K562 (cell line): Measurements from ENCODE around the gene HMOX2. TPM values are rescaled to one million over a fixed set of nuclear protein-coding genes. Genes with fewer than 3 reads are reported as not detected.
A peak's percentile ranks its signal among the peaks of the same experiment; 100 is the strongest.

ENCODE experiments used
- ARID1B ChIP-seq: fragments of 450-650 bp; IDR thresholded peaks from 2 replicates; pipeline ENCODE4 v1.6.1; 2016; ENCODE audit warnings: antibody characterized with exemption, mild to moderate bottlenecking, inconsistent platforms
- DACH1 ChIP-seq: fragments of 450-650 bp; IDR thresholded peaks from 2 replicates; pipeline ENCODE4 v1.6.1; 2018; ENCODE audit not compliant: partially characterized antibody
- FOXO4 ChIP-seq: fragments of 450-650 bp; formaldehyde crosslinking; IDR thresholded peaks from 2 replicates; pipeline ENCODE4 v1.4.0; 2020; ENCODE audit warnings: mild to moderate bottlenecking, moderate library complexity
- HDAC1 ChIP-seq, 2 experiments: fragments of 450-650 bp; IDR thresholded peaks; 2 replicates each; pipeline ENCODE4 v1.6.1; 2016 to 2017; ENCODE audit warnings: inconsistent platforms in 1 of 2, mild to moderate bottlenecking in 1 of 2, moderate library complexity in 1 of 2
- HLTF ChIP-seq: fragments of 450-650 bp; IDR thresholded peaks from 2 replicates; pipeline ENCODE4 v1.6.1; 2016
- HNRNPH1 ChIP-seq: fragments of 200-400 bp; formaldehyde crosslinking; optimal IDR thresholded peaks from 2 replicates; pipeline ENCODE3; 2017; ENCODE audit warnings: low read depth, mild to moderate bottlenecking, low read length, moderate library complexity
- KLF13 ChIP-seq: fragments of 450-650 bp; IDR thresholded peaks from 2 replicates; pipeline ENCODE4 v1.6.1; 2016; ENCODE audit warnings: missing genetic modification characterization, low read depth, mild to moderate bottlenecking, missing compliant biosample characterization, moderate library complexity, borderline replicate concordance
- LEF1 ChIP-seq: fragments of 450-650 bp; IDR thresholded peaks from 2 replicates; pipeline ENCODE4 v1.6.1; 2016; ENCODE audit warnings: mild to moderate bottlenecking
- MED1 ChIP-seq: sonication (generic); formaldehyde crosslinking; IDR thresholded peaks from 2 replicates; pipeline ENCODE4 v1.8.1; 2023; ENCODE audit warnings: missing genetic modification reagents, borderline replicate concordance
- MXD1 ChIP-seq: fragments of 250-450 bp; sonication (Bioruptor Pico); IDR thresholded peaks from 2 replicates; pipeline ENCODE4 v1.8.0; 2021; ENCODE audit warnings: borderline replicate concordance, mild to moderate bottlenecking, moderate library complexity; ENCODE audit not compliant: poor library complexity, severe bottlenecking
- SAFB ChIP-seq: fragments of 200-400 bp; formaldehyde crosslinking; IDR thresholded peaks from 2 replicates; pipeline ENCODE4 v1.6.1; 2017; ENCODE audit warnings: low read depth, low read length, borderline replicate concordance
- SMC3 ChIP-seq: conservative IDR thresholded peaks from 2 replicates; pipeline ENCODE4 v1.6.1; 2011; ENCODE audit warnings: low read depth, low read length, improper control_type of control experiment; ENCODE audit not compliant: insufficient read depth
- TCF3 ChIP-seq: sonication (generic); formaldehyde crosslinking; IDR thresholded peaks from 2 replicates; pipeline ENCODE4 v1.4.0; 2020; ENCODE audit warnings: mild to moderate bottlenecking, missing genetic modification reagents
- TFAP4 ChIP-seq: sonication (generic); formaldehyde crosslinking; IDR thresholded peaks from 2 replicates; pipeline ENCODE4 v1.8.0; 2022; ENCODE audit warnings: missing genetic modification reagents, mild to moderate bottlenecking, moderate library complexity, borderline replicate concordance
- THRB ChIP-seq: fragments of 450-650 bp; formaldehyde crosslinking; conservative IDR thresholded peaks from 2 replicates; pipeline ENCODE4 v1.4.0; 2022; ENCODE audit warnings: mild to moderate bottlenecking, missing genetic modification characterization
- ZC3H8 ChIP-seq: fragments of 450-650 bp; IDR thresholded peaks from 2 replicates; pipeline ENCODE4 v1.6.1; 2017
- ZNF140 ChIP-seq: fragments of 250-450 bp; sonication (Bioruptor Pico); IDR thresholded peaks from 2 replicates; pipeline ENCODE4 v1.8.0; 2021; ENCODE audit warnings: moderate library complexity, mild to moderate bottlenecking, inconsistent platforms
- ZNF583 ChIP-seq: fragments of 250-450 bp; sonication (Bioruptor Pico); IDR thresholded peaks from 2 replicates; pipeline ENCODE4 v1.4.0; 2020
- polyA plus RNA-seq, 8 experiments: library from polyadenylated mRNA; depleted of rRNA in 4 of 8; stranded (reverse) in 5 of 8; unstranded in 3 of 8; fragments of >200 nt; fragmentation: Nextera tagmentation in 2 of 8; fragmentation: Illumina TruSeq in 1 of 8; extraction: Ambion mirVana in 2 of 8; extraction: Trizol in 1 of 8; gene quantifications; 2 replicates each; pipeline versions ENCODE4 v1.2.1 to v1.2.3, GENCODE V29; 2011 to 2014; ENCODE audit warnings: inconsistent platforms in 1 of 8, missing spikeins in 1 of 8
- total RNA-seq, 7 experiments: library from RNA; depleted of rRNA in 6 of 7; stranded (reverse); fragments of >200 nt in 6 of 7; fragmentation: Illumina TruSeq in 2 of 7; extraction: Trizol in 2 of 7; gene quantifications; 2 replicates each; pipeline versions ENCODE4 v1.2.1 to v1.2.3, GENCODE V29; 2011 to 2021; ENCODE audit warnings: low replicate concordance in 1 of 7

Gene HMOX2
- total and polyA plus RNA-seq, 9 of the 15 experiments (the other 6 are each of a cell fraction or from before 2014, with no cell fraction given) = 26.8 to 87.4 (median 57.4) TPM

GRCh38 chr16:4474192-4474961, 1.8 kb upstream of the HMOX2 start, which contains the start of gene NMRAL1 (continued):
- no peak for TF ChIP-seq DACH1
- no peak for TF ChIP-seq SMC3
- peak; percentile 56 for TF ChIP-seq ARID1B
- peak; percentile 62; the same call in 1 of the 2 replicates for TF ChIP-seq LEF1
- no peak for TF ChIP-seq HLTF
- TF ChIP-seq KLF13 (tag) = no peak
- TF ChIP-seq ZNF583 (CRISPR knock-in tag) = no peak
- no peak for TF ChIP-seq ZNF140 (CRISPR knock-in tag)
- TF ChIP-seq MXD1 (CRISPR knock-in tag) = peak; percentile 59
- TF ChIP-seq SAFB = no peak
- TF ChIP-seq ZC3H8 = no peak
- peak; percentile 84 for TF ChIP-seq TFAP4 (CRISPR knock-in tag)
- TF ChIP-seq HDAC1 (IDR thresholded peaks at IDR 0.05) = peak in 1 of 2 experiments; percentile 78; a peak in 2 of 4 replicates
- TF ChIP-seq HNRNPH1 = no peak
- TF ChIP-seq THRB (CRISPR knock-in tag) = no peak
- no peak for TF ChIP-seq FOXO4
- 0 out of 2 replicates have a peak, but pooled peaks have one; percentile 13 for TF ChIP-seq TCF3 (CRISPR knock-in tag)
- no peak for TF ChIP-seq MED1
